Heart right ventricle (tissue), 16 donors: ENCODE measurements around the gene ARHGAP1. TPM values are rescaled to one million over a fixed set of nuclear protein-coding genes. Genes with fewer than 3 reads are reported as not detected.
A peak's percentile ranks its signal among the peaks of the same experiment; 100 is the strongest.
"Not testable (repeated sequence)": the region's sequence is repeated elsewhere in the genome, so short reads cannot be mapped to it uniquely, and the experiment has no call there.

ENCODE experiments used
- ATAC-seq, 8 donors: fragments of 200-7000 bp; cut with Tn5 transposase; one replicate each; pipeline ENCODE4 v1.9.1; 2020; ENCODE audit warnings: mild to moderate bottlenecking in 8 of 8, moderate library complexity in 8 of 8, moderate number of reproducible peaks in 1 of 8
- DNase-seq, 2 donors: peaks; one replicate each; pipeline ENCODE4 v3.0.0-alpha.2; 2020
- H3K27ac ChIP-seq, 10 donors: fragments of 200-600 bp; sonication (generic) in 2 of 10; one replicate each; pipeline versions ENCODE4 v1.5.0 to v1.8.0; 2020 to 2022; ENCODE audit warnings: mild to moderate bottlenecking in 3 of 10
- H3K27me3 ChIP-seq, 7 donors: fragments of 200-600 bp; one replicate each; pipeline ENCODE4 v1.8.0; 2021 to 2022; ENCODE audit warnings: mild to moderate bottlenecking in 2 of 7
- H3K36me3 ChIP-seq, 9 donors: fragments of 200-600 bp; sonication (generic) in 1 of 9; one replicate each; pipeline versions ENCODE4 v1.5.0 to v1.8.0; 2020 to 2022; ENCODE audit warnings: mild to moderate bottlenecking in 2 of 9
- H3K4me1 ChIP-seq, 9 donors: fragments of 200-600 bp; sonication (generic) in 1 of 9; one replicate each; pipeline versions ENCODE4 v1.5.0 to v1.8.0; 2020 to 2022; ENCODE audit warnings: mild to moderate bottlenecking in 4 of 9
- H3K4me3 ChIP-seq, 10 donors: fragments of 200-600 bp; sonication (generic) in 2 of 10; one replicate each; pipeline versions ENCODE4 v1.5.0 to v1.8.0; 2020 to 2022; ENCODE audit warnings: mild to moderate bottlenecking in 7 of 10, moderate library complexity in 2 of 10
- H3K9me3 ChIP-seq, 11 donors: fragments of 200-600 bp in 10 of 11; sonication (generic) in 2 of 11; one replicate each; pipeline versions ENCODE4 v1.5.0 to v1.8.0; 2013 to 2022; ENCODE audit warnings: mild to moderate bottlenecking in 2 of 11, control low read depth in 1 of 11, moderate library complexity in 1 of 11
- WGBS, 2 donors: extraction: QIAGEN DNeasy Blood & Tissue Kit; methylation state at CpG; one replicate each; pipeline ENCODE4 v1.1.7; 2013; ENCODE audit warnings: inconsistent platforms in 1 of 2; 5-methylcytosine and 5-hydroxymethylcytosine counted together
- intact Hi-C, 10 donors: fragments of 100-400 bp; cut with DNase I; formaldehyde crosslinking; loops; one replicate each; pipeline versions ENCODE4 v1.11.1 to v1.14.2; 2022
- polyA plus RNA-seq, 2 donors: library from polyadenylated mRNA; stranded (reverse); fragments of 200-250 nt; gene quantifications; one replicate each; pipeline ENCODE4 v1.2.3, GENCODE V29; 2013
- total RNA-seq, 10 donors: library from RNA; stranded (reverse); fragmentation: NEBNext Ultra II Directional in 3 of 10; extraction: Animal tissue kit (Norgen Biotek cat#: 25700) in 3 of 10; gene quantifications; one replicate each; pipeline versions ENCODE4 v1.2.1 to v1.2.4, GENCODE V29; 2021 to 2023
- TF ChIP-seq, protein P1 (sequence below), 9 donors: fragments of 200-600 bp; sonication (generic) in 2 of 9; IDR thresholded peaks; one replicate each; pipeline versions ENCODE4 v1.5.0 to v1.8.0; 2021 to 2022; ENCODE audit warnings: antibody characterized with exemption in 9 of 9, mild to moderate bottlenecking in 5 of 9, moderate library complexity in 1 of 9
- donor health status: Arrhythmogenic right ventricular cardiomyopathy.
- donor health status: ischemic (EF 13 %, LVEDD 7.1; RV severe dilation, severe dysfunction).
- donor health status: healthy with polysubstance abuse.
- donor health status: DM: no; HTN: yes; CAD: no.
- donor health status: DM: no; HTN: no; CAD: no.
- donor health status: ischemic (EF 25% LVEDD 6.9; RV normal size, moderate dysfunction).
- donor health status: ischemic (EF 25% LVEDD 5.7; RV mildly dilated, moderate dysfunction).
- donor health status: healthy.
- donor health status: DM: yes; HTN: yes; CAD: no.
- donor health status: Ischemic cardiomyopathy.
- donor health status: ischemic (EF 35%, LVEDD 5.7; RV mildly dilated, moderate dysfunction).
- donor health status: nonischemic (EF 11% LVEDD 7.7; RV severe dilation, severe dysfunction).
- donor health status: DM: yes; HTN: yes; CAD: no.
- donor health status: PGD.
- donor health status: ischemic (EF 29% LVEDD 5.4; RV normal size, mild dysfunction).
- donor health status: nonischemic (EF 23%, LVEDD 6.1; RV moderate dilation, normal function).

ARHGAP1 gene
- total and polyA plus RNA-seq, 12 donors = 28.4 to 268 (median 124) TPM

DNA sequence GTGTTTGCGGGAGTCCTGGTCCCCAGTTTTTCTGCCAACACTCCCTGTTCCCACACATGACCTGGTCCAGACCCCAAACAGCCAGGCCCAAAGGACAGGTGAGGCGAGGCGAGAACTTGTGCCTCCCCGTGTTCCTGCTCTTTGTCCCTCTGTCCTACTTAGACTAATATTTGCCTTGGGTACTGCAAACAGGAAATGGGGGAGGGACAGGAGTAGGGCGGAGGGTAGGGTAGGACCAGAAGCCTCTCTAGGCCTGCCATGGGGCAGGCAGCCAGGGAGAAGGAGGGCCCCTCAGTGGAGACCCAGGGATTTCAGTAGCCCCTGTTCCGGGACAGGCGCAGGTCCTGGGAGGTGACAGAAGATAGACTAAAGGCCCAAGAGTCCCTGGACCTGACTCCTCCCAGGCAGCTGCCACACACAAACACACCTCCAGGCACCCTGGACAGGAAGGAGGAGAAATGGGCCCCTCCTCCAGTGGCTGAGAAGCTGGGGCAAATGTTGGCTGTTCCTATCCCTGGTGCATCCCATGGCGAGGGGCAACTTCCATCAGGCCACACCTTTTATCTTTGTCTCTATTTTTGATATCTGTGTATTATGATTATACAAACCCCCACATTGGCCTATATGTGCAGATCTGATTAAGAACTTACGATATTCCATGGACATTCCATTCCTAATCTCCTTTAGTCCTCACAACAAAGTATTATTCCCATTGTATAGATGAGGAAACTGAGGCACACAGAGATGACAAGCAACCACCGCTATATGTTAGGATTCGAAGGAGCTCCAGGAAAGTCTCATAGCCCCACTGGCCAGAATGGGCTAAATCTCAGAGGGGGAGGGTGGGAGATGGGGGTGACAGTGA lies 18.0 kb upstream of the ARHGAP1 start:
- intact Hi-C loops = no loop called here
- Histone ChIP-seq H3K27me3 (no peaks in the 10 kb centered on the region), H3K36me3 (no peaks in the 10 kb centered on the region), H3K9me3 (no peaks in the 10 kb centered on the region), H3K4me3 (no peak overlapping the region), H3K4me1 (peaks cover 0 to 5% (median 0%) of the 10 kb centered on the region in 9 donors), H3K27ac (no peak overlapping the region)
- TF ChIP-seq, protein P1, sequence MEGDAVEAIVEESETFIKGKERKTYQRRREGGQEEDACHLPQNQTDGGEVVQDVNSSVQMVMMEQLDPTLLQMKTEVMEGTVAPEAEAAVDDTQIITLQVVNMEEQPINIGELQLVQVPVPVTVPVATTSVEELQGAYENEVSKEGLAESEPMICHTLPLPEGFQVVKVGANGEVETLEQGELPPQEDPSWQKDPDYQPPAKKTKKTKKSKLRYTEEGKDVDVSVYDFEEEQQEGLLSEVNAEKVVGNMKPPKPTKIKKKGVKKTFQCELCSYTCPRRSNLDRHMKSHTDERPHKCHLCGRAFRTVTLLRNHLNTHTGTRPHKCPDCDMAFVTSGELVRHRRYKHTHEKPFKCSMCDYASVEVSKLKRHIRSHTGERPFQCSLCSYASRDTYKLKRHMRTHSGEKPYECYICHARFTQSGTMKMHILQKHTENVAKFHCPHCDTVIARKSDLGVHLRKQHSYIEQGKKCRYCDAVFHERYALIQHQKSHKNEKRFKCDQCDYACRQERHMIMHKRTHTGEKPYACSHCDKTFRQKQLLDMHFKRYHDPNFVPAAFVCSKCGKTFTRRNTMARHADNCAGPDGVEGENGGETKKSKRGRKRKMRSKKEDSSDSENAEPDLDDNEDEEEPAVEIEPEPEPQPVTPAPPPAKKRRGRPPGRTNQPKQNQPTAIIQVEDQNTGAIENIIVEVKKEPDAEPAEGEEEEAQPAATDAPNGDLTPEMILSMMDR (IDR thresholded peaks at IDR 0.05) = no peak
- DNase-seq = no peak
- peak in 4 of 8 donors; percentile 19 to 34 (median 22) for ATAC-seq
- 85 to 86% methylated on average over 11 of the region's 11 CpGs for WGBS, 2 donors

DNA sequence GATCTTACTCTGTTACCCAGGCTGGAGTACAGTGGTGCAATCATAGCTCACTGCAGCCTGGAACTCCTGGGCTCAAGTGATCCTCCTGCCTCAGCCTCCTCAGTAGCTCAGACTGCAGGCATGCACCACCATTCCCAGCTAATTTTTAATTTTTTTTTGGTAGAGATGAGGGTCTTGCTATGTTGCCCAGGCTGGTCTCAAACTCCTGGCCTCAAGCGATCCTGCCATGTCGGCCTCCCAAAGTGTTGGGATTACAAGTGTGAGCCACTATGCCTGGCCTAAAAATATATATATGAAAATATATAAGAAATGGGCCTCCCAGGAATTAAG lies 17.4 kb upstream of the ARHGAP1 start:
- DNase-seq, ATAC-seq, H3K36me3 ChIP-seq, H3K9me3 ChIP-seq, H3K4me1 ChIP-seq, H3K4me3 ChIP-seq, intact Hi-C loops, H3K27ac ChIP-seq, H3K27me3 ChIP-seq: not testable (repeated sequence)
- 97 to 98% methylated on average over 2 of the region's 2 CpGs for WGBS, 2 donors

DNA sequence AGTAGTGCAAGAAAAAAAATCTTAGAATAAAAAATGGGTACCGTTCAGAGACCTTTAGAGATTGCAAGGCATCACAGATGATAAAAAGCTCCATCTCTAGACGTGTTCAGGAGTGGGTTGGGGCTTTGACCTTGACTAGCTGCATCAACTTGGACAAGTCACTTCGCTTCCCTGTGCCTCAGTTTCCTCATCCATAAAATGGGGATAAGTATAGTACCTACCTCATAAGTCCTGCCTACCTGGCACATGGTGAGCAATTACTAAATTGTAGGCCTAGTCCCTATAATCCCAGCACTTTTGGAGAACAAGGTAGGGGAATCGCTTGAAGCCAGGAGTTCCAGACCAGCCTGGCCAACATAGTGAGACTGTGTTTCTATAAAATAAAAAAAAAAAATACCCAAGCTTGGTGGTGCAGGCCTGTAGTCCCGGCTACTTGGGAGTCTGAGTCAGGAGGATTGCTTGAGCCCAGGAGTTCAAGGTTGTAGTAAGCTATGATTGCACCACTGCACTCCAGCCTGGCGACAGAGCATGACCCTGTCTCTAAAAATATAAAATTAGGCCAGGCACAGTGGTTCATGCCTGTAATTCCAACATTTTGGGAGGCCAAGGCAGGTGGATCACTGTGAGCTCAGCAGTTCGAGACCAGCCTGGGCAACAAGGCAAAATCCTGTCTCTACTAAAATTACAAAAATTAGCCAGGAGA lies 12.6 kb upstream of the ARHGAP1 start:
- peaks cover 0 to 9% (median 0%) of the 10 kb centered on the region in 9 donors for H3K36me3 ChIP-seq
- intact Hi-C loops = no loop called here
- TF ChIP-seq, protein P1 (IDR thresholded peaks at IDR 0.05) = no peak
- no peak overlapping the region for H3K4me3 ChIP-seq
- peaks cover 6 to 37% (median 18%) of the 10 kb centered on the region in 9 donors for H3K4me1 ChIP-seq
- H3K27me3 ChIP-seq = no peaks in the 10 kb centered on the region
- DNase-seq (no peak), ATAC-seq (no peak)
- no peaks in the 10 kb centered on the region for H3K9me3 ChIP-seq
- 89 to 93% methylated on average over 7 of the region's 7 CpGs for WGBS, 2 donors
- H3K27ac ChIP-seq = peak overlapping the region in 6 of 10 donors; percentile 14 to 95 (median 92)

DNA sequence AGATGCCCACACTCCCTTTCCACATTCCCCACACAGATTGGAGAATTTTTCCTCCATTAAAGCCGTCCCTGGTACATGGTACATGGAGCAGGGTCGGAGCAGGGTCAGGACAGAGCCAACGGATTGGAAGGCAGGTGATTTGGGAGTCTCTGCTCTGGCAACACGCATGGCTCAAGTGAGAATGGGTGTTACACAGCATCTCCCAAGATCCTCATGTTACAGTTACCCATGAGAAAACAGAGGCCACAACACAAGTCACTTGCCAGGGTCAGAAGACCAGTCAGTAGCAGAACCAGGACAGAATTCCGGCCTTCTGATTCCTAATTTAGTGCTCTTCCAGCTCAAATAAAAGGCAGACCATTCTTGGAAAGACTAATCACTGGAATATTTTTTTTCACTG lies 10.9 kb upstream of the ARHGAP1 start:
- peaks cover 6 to 37% (median 18%) of the 10 kb centered on the region in 9 donors for H3K4me1 ChIP-seq
- TF ChIP-seq, protein P1 (IDR thresholded peaks at IDR 0.05) = no peak

More for the DNA sequence above, 10.9 kb upstream of the ARHGAP1 start:
- peak overlapping the region; percentile 71 to 95 (median 90) for H3K27ac ChIP-seq
- no peaks in the 10 kb centered on the region for H3K9me3 ChIP-seq
- intact Hi-C loops = no loop called here
- no peak overlapping the region for H3K4me3 ChIP-seq
- DNase-seq (no peak), ATAC-seq (peak in 7 of 8 donors; percentile 18 to 63 (median 44))
- H3K36me3 ChIP-seq = peaks cover 0 to 24% (median 5%) of the 10 kb centered on the region in 9 donors
- H3K27me3 ChIP-seq = no peaks in the 10 kb centered on the region
- 32 to 45% methylated on average over 5 of the region's 5 CpGs for WGBS, 2 donors
